Activated CD4-positive, CD25-positive, alpha-beta regulatory T cell treated with anti-CD3 and anti-CD28 coated beads, Interleukin-2, amount 50 U/mL, for 24 hours (primary cell): Measurements from ENCODE around the gene FAM162A.

Experiments used
- ATAC-seq, 2 donors: fragments of 150-1000 bp; cut with Tn5 transposase; one replicate each; pipeline ENCODE4 v1.10.0; 2021; ENCODE audit warnings: mild to moderate bottlenecking in 1 of 2, moderate library complexity in 1 of 2

FAM162A gene

DNA sequence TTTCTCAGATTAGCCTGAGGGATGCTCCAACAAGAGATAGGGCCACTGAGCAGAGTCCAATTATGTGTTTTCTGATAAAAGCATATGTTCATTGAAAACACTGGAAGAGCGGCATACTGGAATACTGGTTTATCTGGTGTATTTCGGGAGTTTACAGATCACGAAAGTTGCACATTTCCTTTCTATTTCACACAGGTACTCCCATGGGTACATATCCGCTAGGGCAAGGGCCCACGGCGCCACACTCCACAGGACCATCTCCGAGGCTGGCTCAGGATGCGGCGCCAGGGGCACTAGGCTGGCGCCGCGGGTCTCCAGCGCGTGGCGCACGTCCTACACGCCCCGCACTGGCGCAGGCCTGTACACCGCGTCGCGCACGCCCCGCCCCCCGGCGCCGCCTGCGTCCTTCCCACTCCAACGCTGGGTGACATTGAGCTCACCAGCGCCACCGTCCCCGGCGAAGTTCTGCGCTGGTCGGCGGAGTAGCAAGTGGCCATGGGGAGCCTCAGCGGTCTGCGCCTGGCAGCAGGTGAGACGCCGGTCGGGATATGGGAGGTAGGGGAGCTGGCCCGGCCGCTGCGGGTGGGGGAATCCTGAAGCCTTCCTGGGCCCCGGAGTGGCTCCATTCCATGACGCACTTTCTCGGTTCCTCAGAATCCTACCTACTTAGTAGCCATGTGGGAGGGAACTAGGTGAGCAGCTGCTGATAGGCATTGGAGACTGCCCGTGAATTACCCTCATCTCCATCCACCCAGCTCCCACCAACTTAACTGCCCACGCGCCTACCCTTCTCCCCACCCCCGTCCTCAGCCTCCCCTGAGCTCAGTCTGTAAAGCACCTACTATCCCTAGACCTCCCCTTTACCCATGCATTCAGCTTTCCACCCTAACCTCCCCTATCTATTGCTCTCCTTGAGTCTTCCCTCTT lies at the start of gene FAM162A:
TSS of gene FAM162A (plus strand) at position 412 of the 927 bp plus-strand sequence. CDS start at position 496, 84 bp downstream.
- ATAC-seq: peak; percentile 96 to 98

DNA sequence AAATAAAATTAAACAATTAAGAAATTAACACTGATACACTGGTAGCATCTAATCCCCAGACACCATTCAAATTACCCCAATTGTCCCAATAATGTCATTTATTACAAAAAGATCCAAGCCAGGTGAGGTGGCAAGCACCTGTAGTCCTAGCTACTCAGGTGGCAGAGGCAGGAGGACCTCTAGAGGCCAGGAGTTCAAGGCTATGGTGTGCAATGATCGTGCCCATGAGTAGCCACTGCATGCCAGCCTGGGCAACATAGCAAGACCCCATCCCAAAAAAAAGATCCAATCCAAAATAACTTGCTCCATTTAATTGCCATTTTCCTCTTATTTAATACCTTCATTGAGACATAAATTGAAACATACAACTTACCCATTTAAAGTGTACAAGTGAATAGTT lies 41.2 kb upstream of the FAM162A start:
- ATAC-seq: no peak

- ATAC-seq: no peak
These were observed 40.3 kb upstream of the FAM162A start for GRCh38 chr3:122343654-122344053.

DNA sequence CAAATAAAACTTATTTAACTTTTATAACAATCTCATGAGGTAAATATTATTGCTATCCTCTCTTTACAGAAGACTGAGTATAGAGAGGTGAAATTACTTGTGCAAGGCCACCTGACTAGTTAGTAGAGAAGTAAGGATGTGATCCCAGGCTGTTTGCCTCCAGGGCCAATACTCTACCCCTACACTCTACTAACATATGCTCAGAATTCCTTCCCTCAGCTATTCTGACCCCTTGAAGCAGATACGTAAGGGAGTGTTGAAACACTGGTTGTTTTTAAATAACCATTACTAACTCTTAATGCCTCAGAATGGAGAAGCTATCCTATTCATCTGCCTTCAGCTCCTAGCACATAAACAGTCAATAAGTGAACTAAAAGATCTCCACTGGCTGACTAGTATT lies 34.8 kb upstream of the FAM162A start:
- ATAC-seq: no peak

DNA sequence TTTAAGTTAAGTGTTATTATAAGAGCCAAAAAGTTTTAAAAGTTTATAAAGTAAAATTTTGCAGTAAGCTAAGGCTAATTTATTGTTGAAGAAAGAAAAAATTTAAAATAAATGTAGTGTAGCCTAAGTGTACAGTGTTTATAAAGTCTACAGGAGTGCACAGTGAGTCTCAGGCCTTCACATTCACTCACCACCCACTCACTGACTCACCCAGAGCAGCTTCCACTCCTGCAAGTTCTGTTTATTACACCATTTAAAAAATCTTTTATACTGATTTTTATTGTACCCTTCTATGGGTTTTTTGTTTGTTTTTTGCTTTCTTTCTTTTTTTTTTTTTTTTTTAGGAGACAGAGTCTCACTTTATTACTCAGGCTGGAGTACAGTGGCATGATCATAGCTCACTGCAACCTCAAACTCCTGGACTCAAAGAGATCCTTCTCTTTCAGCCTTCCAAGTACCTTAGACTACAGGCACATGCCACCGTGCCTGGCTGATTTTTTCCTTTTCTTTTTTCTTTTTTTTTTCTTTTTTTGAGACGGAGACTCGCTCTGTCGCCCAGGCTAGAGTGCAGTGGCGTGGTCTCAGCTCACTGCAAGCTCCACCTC lies 33.1 kb upstream of the FAM162A start:
- no peak for ATAC-seq

DNA sequence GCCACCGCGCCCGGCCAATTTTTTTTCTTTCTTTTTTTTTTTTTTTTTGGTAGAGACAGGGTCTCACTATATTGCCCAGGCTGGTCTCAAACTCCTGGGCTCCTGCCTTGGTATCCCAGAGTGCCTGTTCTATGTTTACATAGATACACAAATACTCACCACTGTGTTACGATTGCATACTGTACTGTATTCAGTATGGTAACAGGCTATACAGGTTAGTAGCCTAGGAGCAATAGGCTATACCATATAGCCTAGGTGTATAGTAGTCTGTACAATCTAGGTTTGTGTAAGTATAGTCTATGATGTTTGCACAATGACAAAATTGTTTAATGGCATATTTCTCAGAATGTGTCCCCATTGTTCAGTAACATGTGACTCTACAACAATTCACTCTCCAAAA lies 32.4 kb upstream of the FAM162A start:
- ATAC-seq: no peak

- ATAC-seq: no peak
These were observed 30.8 kb upstream of the FAM162A start for GRCh38 chr3:122353215-122353614.

GRCh38 chr3:122353893-122354401 lies 30.0 kb upstream of the FAM162A start:
- no peak for ATAC-seq

DNA sequence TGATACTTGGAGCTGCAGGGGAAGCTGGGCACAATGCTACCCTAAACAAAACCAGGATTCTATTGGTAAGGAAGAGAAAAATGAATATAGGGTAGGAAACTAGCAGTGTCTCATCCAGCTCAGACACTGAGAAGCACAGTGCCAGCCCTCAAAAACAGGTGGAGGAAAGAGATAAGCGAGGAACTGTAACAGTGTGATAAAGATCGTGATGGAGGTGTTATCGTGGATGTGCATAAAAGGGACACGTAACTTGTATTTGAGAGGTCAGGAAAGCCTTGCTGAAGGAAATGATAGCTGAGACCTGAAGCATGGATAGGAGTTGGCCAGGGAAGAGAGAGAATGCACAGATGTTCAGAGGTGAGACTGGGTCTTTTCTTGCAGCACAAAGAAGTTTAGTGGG lies 28.4 kb upstream of the FAM162A start:
- no peak for ATAC-seq

DNA sequence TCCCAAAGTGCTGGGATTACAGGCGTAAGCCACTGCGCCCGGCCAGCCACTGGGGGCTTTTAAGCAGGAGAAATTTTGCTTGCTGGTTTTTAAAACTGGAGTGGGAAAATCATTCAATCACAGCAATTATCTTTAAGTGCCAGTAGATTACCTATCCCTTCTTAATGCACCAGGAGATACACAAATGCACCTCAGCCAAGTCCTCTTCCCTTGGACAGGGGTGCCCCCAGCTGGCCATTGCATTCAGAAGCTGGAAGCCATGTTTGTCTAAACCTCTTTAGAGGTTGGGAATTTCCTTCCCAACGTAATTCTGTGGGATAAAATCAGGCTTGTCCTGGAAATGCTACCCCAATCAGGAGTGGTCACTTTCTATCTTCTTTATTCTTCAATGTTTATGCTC lies 27.6 kb upstream of the FAM162A start:
- no peak for ATAC-seq

- ATAC-seq: no peak
These were observed 25.9 kb upstream of the FAM162A start for GRCh38 chr3:122357828-122358702.

GRCh38 chr3:122358703-122359032 lies 25.3 kb upstream of the FAM162A start:
- no peak for ATAC-seq

DNA sequence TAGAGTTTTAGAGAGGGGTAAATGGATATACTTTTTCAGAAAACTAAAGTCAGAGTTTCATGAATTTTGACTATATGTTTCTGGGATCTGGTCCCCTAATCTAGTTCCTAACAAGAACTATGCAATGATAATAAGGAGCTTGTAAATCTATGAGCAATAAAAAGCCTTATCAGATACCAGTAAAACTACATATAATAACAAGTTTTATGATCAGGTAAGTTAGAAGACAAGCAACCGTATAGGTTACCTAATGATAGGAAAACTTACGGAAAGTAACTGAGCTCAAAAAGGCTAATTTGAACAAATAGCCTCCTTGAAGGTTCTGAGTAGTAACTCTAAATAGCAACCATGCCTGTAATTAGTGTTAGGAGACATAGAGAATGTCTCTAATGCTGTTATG lies 22.0 kb upstream of the FAM162A start:
- ATAC-seq: no peak

DNA sequence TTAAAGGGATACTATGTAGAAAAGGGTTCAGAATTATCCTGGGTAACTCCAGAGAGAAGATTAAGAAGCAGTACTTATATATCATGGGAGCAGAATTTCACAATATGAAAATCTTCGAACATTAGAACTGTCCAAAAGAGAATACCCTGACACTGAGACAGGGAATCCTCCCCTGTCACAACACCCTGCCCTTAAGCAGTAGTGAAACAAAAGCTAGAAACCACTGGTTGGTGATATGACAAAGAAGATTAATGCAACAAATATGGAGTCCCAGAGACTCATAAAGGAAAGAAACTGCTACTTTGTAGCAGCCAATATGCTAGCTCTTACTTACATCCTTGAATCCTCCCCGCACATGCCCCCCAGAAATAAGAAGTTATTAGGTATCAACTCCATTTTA lies 19.5 kb upstream of the FAM162A start:
- ATAC-seq: no peak

DNA sequence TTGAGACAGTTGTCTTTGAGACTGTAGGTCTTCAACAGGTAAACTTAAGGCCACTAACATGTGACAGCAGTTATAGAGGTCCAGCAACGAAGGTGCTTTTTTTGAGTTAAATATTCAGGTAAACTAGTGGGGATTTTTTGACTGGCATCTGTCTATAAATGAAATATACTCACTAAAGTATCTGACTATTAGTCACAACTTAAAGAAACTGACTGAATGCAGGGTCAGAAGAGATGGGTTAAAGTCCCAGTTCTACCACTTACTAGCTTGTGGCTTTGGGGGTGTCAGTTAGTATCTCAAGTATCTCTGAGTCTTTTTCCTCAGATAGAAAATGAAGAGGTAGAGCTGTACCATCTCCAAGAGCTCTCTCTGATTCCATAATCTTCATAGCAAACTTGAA lies 18.9 kb upstream of the FAM162A start:
- ATAC-seq: peak; percentile 41 to 46

- peak in 1 of 2 donors; percentile 70 for ATAC-seq
These were observed 18.2 kb upstream of the FAM162A start for GRCh38 chr3:122365582-122366378.

- no peak for ATAC-seq
These were observed 17.6 kb upstream of the FAM162A start for GRCh38 chr3:122366379-122366749.

DNA sequence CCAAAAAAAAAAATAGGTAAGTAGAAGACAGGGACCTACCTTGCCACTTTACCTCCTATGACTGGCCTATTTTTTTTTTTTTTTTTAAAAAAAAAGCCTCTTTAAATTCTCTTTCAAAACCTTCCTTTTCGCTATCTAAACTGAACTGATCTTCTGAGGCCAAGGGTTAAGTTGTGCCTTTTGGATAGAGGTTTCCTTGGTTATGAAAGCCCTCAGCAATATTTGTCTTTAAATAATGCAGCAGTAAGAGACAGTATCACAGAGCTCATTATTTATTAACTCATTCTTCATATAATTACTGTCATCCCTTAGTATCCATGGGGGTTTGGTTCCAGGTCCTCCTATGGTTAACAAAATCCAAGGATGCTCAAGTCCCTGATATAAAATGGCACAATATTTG lies 9.9 kb upstream of the FAM162A start:
- ATAC-seq: no peak

GRCh38 chr3:122377975-122378374 lies 6.0 kb upstream of the FAM162A start:
- ATAC-seq: no peak

- ATAC-seq: peak; percentile 51 to 54
These were observed 905 bp upstream of the FAM162A start, which contains the start of gene MIX23 for GRCh38 chr3:122382888-122383666. TSS of gene MIX23 (minus strand) at chr3:122383231. CDS start at chr3:122383224, 7 bp downstream.

DNA sequence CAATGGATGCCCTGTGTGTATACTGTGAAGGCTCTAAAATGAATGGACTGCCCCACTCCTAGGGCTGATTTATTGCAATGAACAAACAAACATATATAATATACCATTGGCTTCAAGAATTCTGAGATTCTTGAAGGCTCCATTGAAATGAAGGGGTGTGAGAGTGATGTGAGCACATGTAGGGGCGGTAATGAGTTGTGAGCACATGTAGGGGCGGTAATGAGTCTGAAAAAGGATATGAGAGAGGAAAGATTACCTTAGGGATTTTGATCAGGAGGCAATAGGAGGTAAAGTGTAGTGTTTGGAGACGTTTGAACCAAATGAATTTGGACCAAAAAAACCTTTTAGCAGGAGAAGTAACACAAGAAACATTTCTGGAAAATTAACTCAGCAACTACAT lies 3.7 kb downstream of the FAM162A start:
- no peak for ATAC-seq
